Prostate gland (tissue), 2 donors: ENCODE results near the gene CXXC5. TPM values are rescaled to one million over a fixed set of nuclear protein-coding genes. Genes with fewer than 3 reads are reported as not detected.

Source experiments
- DNase-seq: peaks from one replicate; pipeline ENCODE4 v3.0.0-alpha.2; 2019; ENCODE audit warnings: low spot score
- H3K27ac ChIP-seq, 2 donors: fragments of 200-600 bp; sonication (generic); 2 replicates each; pipeline ENCODE4 v1.5.1; 2017 to 2019
- H3K27me3 ChIP-seq: fragments of 200-600 bp; sonication (generic); replicated peaks from 2 replicates; pipeline ENCODE4 v1.5.1; 2019; ENCODE audit not compliant: insufficient read depth
- H3K36me3 ChIP-seq, 2 donors: fragments of 200-600 bp; sonication (generic); 1 replicate in 1 of 2; 2 replicates in 1 of 2; pipeline versions ENCODE4 v1.5.1 to v1.8.1; 2017 to 2019
- H3K4me1 ChIP-seq: fragments of 200-600 bp; sonication (generic); replicated peaks from 2 replicates; pipeline ENCODE4 v1.5.1; 2019
- H3K4me3 ChIP-seq, 2 donors: fragments of 200-600 bp; sonication (generic); 2 replicates each; pipeline ENCODE4 v1.5.1; 2017 to 2019
- H3K9me3 ChIP-seq: fragments of 200-600 bp; sonication (generic); 2 replicates; pipeline ENCODE4 v1.5.1; 2017
- POLR2A ChIP-seq: fragments of 450-650 bp; IDR thresholded peaks from one replicate; pipeline ENCODE4 v1.6.1; 2016; ENCODE audit warnings: antibody characterized with exemption, mild to moderate bottlenecking
- POLR2AphosphoS5 ChIP-seq: sonication (generic); formaldehyde crosslinking; IDR thresholded peaks from one replicate; pipeline ENCODE4 v1.6.1; 2017; ENCODE audit warnings: antibody characterized with exemption
- WGBS: methylation state at CpG from one replicate; pipeline ENCODE4 v1.1.5; 2018; 5-methylcytosine and 5-hydroxymethylcytosine counted together
- intact Hi-C: fragments of 100-400 bp; cut with DNase I; formaldehyde crosslinking; loops from one replicate; pipeline ENCODE4 v1.14.2; 2022
- total RNA-seq, 2 donors: library from RNA; depleted of rRNA; stranded (reverse); fragments of >200 nt; gene quantifications; one replicate each; pipeline ENCODE4 v1.1.0, GENCODE V29; 2016
- TF ChIP-seq, protein P1 (sequence below), 4 experiments: fragments of 200-600 bp in 2 of 4; fragments of 450-650 bp in 2 of 4; sonication (generic) in 2 of 4; IDR thresholded peaks; 1 replicate in 3 of 4; 2 replicates in 1 of 4; pipeline ENCODE4 v1.5.1; 2016 to 2019; ENCODE audit warnings: antibody characterized with exemption in 4 of 4, mild to moderate bottlenecking in 2 of 4, moderate library complexity in 2 of 4

CXXC5 gene
- total RNA-seq, 2 donors from 2014 or later, result 47.4 to 47.7 TPM

- TF ChIP-seq, protein P1, sequence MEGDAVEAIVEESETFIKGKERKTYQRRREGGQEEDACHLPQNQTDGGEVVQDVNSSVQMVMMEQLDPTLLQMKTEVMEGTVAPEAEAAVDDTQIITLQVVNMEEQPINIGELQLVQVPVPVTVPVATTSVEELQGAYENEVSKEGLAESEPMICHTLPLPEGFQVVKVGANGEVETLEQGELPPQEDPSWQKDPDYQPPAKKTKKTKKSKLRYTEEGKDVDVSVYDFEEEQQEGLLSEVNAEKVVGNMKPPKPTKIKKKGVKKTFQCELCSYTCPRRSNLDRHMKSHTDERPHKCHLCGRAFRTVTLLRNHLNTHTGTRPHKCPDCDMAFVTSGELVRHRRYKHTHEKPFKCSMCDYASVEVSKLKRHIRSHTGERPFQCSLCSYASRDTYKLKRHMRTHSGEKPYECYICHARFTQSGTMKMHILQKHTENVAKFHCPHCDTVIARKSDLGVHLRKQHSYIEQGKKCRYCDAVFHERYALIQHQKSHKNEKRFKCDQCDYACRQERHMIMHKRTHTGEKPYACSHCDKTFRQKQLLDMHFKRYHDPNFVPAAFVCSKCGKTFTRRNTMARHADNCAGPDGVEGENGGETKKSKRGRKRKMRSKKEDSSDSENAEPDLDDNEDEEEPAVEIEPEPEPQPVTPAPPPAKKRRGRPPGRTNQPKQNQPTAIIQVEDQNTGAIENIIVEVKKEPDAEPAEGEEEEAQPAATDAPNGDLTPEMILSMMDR (IDR thresholded peaks at IDR 0.05), result no peak
- TF ChIP-seq POLR2AphosphoS5 (no peak), POLR2A (no peak)
- intact Hi-C loops, result no loop called here
Measured at GRCh38 chr5:139684350-139684880, 36.3 kb downstream of the CXXC5 start.

GRCh38 chr5:139684881-139685749 is 37.0 kb downstream of the CXXC5 start:
- intact Hi-C loops, result no loop called here

More at GRCh38 chr5:139684350-139684880, 36.3 kb downstream of the CXXC5 start:
- Histone ChIP-seq H3K4me3 (no peak overlapping the region), H3K36me3 (no peaks in the 10 kb centered on the region), H3K9me3 (no peaks in the 10 kb centered on the region), H3K27me3 (no peaks in the 10 kb centered on the region), H3K27ac (no peak overlapping the region), H3K4me1 (no peaks in the 10 kb centered on the region)
- DNase-seq, result no peak
- 84% methylated on average over 7 of the region's 7 CpGs for WGBS

GRCh38 chr5:139685886-139686285 is 37.7 kb downstream of the CXXC5 start:
- no peak for DNase-seq
- H3K4me3 ChIP-seq, result no peak overlapping the region
- TF ChIP-seq POLR2A (no peak), POLR2AphosphoS5 (no peak)
- TF ChIP-seq, protein P1 (IDR thresholded peaks at IDR 0.05), result no peak
- 79% methylated on average over 5 of the region's 5 CpGs for WGBS
- H3K36me3 ChIP-seq, result no peaks in the 10 kb centered on the region
- H3K27me3 ChIP-seq, result no peaks in the 10 kb centered on the region
- no peak overlapping the region for H3K27ac ChIP-seq
- H3K9me3 ChIP-seq, result no peaks in the 10 kb centered on the region
- no peaks in the 10 kb centered on the region for H3K4me1 ChIP-seq
- intact Hi-C loops, result no loop called here

More at GRCh38 chr5:139684881-139685749, 37.0 kb downstream of the CXXC5 start:
- H3K4me3 ChIP-seq, result no peak overlapping the region
- WGBS, result 39% methylated on average over 19 of the region's 19 CpGs
- DNase-seq, result no peak
- TF ChIP-seq POLR2AphosphoS5 (no peak), POLR2A (no peak)
- TF ChIP-seq, protein P1 (IDR thresholded peaks at IDR 0.05), result peak in 2 of 4 experiments; percentile 4 to 14
- H3K4me1 ChIP-seq, result no peaks in the 10 kb centered on the region
- H3K27ac ChIP-seq, result no peak overlapping the region
- no peaks in the 10 kb centered on the region for H3K27me3 ChIP-seq
- H3K36me3 ChIP-seq, result no peaks in the 10 kb centered on the region
- H3K9me3 ChIP-seq, result no peaks in the 10 kb centered on the region

DNA sequence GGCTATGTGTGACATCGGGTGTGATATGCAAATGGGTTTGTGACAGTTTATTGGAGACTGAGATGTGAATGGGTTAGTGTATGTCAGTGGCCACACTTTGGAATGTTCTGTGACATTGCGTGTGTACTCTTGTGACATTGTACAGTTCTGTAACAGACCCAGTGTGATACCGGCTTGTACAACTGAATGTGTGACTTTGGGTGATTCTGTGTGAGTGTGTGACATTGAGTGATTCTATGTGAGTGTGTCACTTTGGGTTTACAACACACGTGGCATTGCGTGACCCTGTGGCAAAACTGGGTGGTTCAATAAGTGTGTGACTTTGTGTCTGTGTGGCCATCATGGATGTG is 38.2 kb downstream of the CXXC5 start:
- H3K4me1 ChIP-seq, result no peaks in the 10 kb centered on the region
- DNase-seq, result no peak
- H3K9me3 ChIP-seq, result no peaks in the 10 kb centered on the region
- no peak overlapping the region for H3K4me3 ChIP-seq
- intact Hi-C loops, result no loop called here
- TF ChIP-seq POLR2A (no peak), POLR2AphosphoS5 (no peak)
- TF ChIP-seq, protein P1 (IDR thresholded peaks at IDR 0.05), result no peak
- WGBS, result 82% methylated on average over 5 of the region's 5 CpGs
- no peak overlapping the region for H3K27ac ChIP-seq
- H3K27me3 ChIP-seq, result no peaks in the 10 kb centered on the region
- H3K36me3 ChIP-seq, result no peaks in the 10 kb centered on the region
